ENCODE results near the gene NPC1L1. TPM values are rescaled to one million over a fixed set of nuclear protein-coding genes. Genes with fewer than 3 reads are reported as not detected.

The NPC1L1 gene
- total and polyA plus RNA-seq, 2 experiments from 2014 or later: not detected

DNA sequence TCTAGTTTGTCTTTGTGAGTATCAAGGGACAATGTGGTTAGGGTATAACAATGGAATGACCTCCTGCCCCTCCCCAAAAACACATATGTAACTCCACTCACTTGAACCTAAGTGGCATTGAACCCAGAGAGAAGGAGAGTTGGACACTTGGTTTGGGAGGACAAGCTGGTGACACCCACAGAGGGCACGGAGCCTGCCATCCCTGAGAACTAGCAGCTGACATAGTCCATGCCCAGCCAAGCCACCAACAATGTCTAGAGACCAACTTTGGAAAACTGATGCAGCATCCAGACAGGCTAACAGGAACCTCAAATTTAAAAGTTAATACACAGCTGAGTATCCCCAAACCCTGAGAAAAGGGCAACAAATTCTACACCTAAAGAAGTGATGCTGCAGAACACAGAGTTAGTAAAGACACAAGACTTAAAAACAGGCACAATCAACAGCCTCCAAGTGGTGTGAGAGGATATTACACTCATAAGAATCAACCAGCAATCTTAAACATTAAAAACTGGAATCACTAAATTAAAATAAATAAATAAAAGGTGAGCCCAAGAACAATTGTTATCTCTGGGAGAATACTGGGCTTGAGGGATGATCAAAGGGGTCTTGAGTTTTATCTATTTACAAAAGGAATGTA is 77.8 kb downstream of the NPC1L1 start:
- no peaks in the 10 kb centered on the region for H3K27me3 ChIP-seq
- no peak overlapping the region for H3K4me3 ChIP-seq
- peak; percentile 41 for TF ChIP-seq CTCF (IDR thresholded peaks at IDR 0.05; ENCODE audit: low read depth, low read length)
- H3K9me3 ChIP-seq (ENCODE audit: low read depth): no peaks in the 10 kb centered on the region
- peak in 1 of 2 donors; percentile 36 for DNase-seq (ENCODE audit: low read depth in 1 of 2, low spot score in 1 of 2)
- H3K4me1 ChIP-seq (ENCODE audit: low read depth): peaks cover 22% of the 10 kb centered on the region
- no peak overlapping the region for H3K27ac ChIP-seq
- no peaks in the 10 kb centered on the region for H3K36me3 ChIP-seq

Other genes starting within 250 kb of the NPC1L1 start
- gene CAMK2B, start 215.7 kb downstream of the NPC1L1 start, total RNA-seq: 7.7 and 8.4 TPM in 2 replicates
- 17.7 and 19.3 TPM in 2 replicates for gene CAMK2B, start 215.7 kb downstream of the NPC1L1 start, polyA plus RNA-seq
- 42.6 and 44.8 TPM in 2 replicates for gene NUDCD3, start 50.7 kb downstream of the NPC1L1 start, total RNA-seq
- 98.7 and 122 TPM in 2 replicates for gene NUDCD3, start 50.7 kb downstream of the NPC1L1 start, polyA plus RNA-seq
- 52.3 and 65.2 TPM in 2 replicates for gene DDX56, start 32.6 kb upstream of the NPC1L1 start, total RNA-seq
- 62.1 and 78.1 TPM in 2 replicates for gene DDX56, start 32.6 kb upstream of the NPC1L1 start, polyA plus RNA-seq
- gene TMED4, start 40.9 kb upstream of the NPC1L1 start, total RNA-seq: 318 and 319 TPM in 2 replicates
- 124 and 144 TPM in 2 replicates for gene TMED4, start 40.9 kb upstream of the NPC1L1 start, polyA plus RNA-seq
- gene OGDH, start 65.3 kb upstream of the NPC1L1 start, total RNA-seq: 110 and 111 TPM in 2 replicates
- gene OGDH, start 65.3 kb upstream of the NPC1L1 start, polyA plus RNA-seq: 71.9 and 80.0 TPM in 2 replicates
- 30.4 and 47.7 TPM in 2 replicates for gene ZMIZ2, start 207.5 kb upstream of the NPC1L1 start, total RNA-seq
- gene ZMIZ2, start 207.5 kb upstream of the NPC1L1 start, polyA plus RNA-seq: 58.9 and 70.2 TPM in 2 replicates